ENCODE results near the gene RNF227.
"Not testable (repeated sequence)": the region's sequence is repeated elsewhere in the genome, so short reads cannot be mapped to it uniquely, and the experiment has no call there.

RNF227 gene

GRCh38 chr17:7915611-7916384 is at the start of gene RNF227:
RNF227 (minus strand) TSS chr17:7916289; CDS start chr17:7916195, 94 bp downstream.
- DNase-seq (ENCODE audit: low spot score): peak; percentile 83

GRCh38 chr17:7961421-7961820 is 45.3 kb upstream of the RNF227 start:
- no peak for DNase-seq (ENCODE audit: low spot score)

- no peak for DNase-seq (ENCODE audit: low spot score)
Observed at GRCh38 chr17:7959503-7960253, 43.6 kb upstream of the RNF227 start.

GRCh38 chr17:7956228-7956965 is 40.3 kb upstream of the RNF227 start:
- peak; percentile 30 for DNase-seq (ENCODE audit: low spot score)

- DNase-seq (ENCODE audit: low spot score): peak; percentile 33
Observed at GRCh38 chr17:7955414-7956227, 39.5 kb upstream of the RNF227 start.

GRCh38 chr17:7953266-7953665 is 37.2 kb upstream of the RNF227 start:
- not testable (repeated sequence) for DNase-seq (ENCODE audit: low spot score)

GRCh38 chr17:7951143-7951792 is 35.2 kb upstream of the RNF227 start:
- no peak for DNase-seq (ENCODE audit: low spot score)

- no peak for DNase-seq (ENCODE audit: low spot score)
Observed at GRCh38 chr17:7950578-7950977, 34.5 kb upstream of the RNF227 start.

GRCh38 chr17:7947651-7948050 is 31.6 kb upstream of the RNF227 start:
- DNase-seq (ENCODE audit: low spot score): no peak

- DNase-seq (ENCODE audit: low spot score): no peak
Observed at GRCh38 chr17:7946441-7946840, 30.4 kb upstream of the RNF227 start.

GRCh38 chr17:7945651-7946050 is 29.6 kb upstream of the RNF227 start:
- no peak for DNase-seq (ENCODE audit: low spot score)

GRCh38 chr17:7944326-7944725 is 28.2 kb upstream of the RNF227 start:
- no peak for DNase-seq (ENCODE audit: low spot score)

- no peak for DNase-seq (ENCODE audit: low spot score)
Observed at GRCh38 chr17:7943291-7943690, 27.2 kb upstream of the RNF227 start.

- DNase-seq (ENCODE audit: low spot score): no peak
Observed at GRCh38 chr17:7940743-7941142, 24.7 kb upstream of the RNF227 start.

- DNase-seq (ENCODE audit: low spot score): no peak
Observed at GRCh38 chr17:7940034-7940433, 23.9 kb upstream of the RNF227 start.

GRCh38 chr17:7935859-7936258 is 19.8 kb upstream of the RNF227 start:
- no peak for DNase-seq (ENCODE audit: low spot score)

GRCh38 chr17:7932949-7933348 is 16.9 kb upstream of the RNF227 start:
- DNase-seq (ENCODE audit: low spot score): peak; percentile 73

GRCh38 chr17:7932483-7932891 is 16.4 kb upstream of the RNF227 start:
- DNase-seq (ENCODE audit: low spot score): peak; percentile 46

- DNase-seq (ENCODE audit: low spot score): peak; percentile 100
Observed at GRCh38 chr17:7931709-7932482, 15.8 kb upstream of the RNF227 start, which contains the start of the genes CNTROB and TRAPPC1. CNTROB (plus strand) TSS chr17:7932206; CDS start chr17:7933080, 874 bp downstream. TRAPPC1 (minus strand) TSS chr17:7931946; CDS start chr17:7931829, 117 bp downstream.
